Uterus (tissue), 2 donors: ENCODE measurements around the gene CRYBG2.

ENCODE experiments used
- CTCF ChIP-seq, 4 experiments: fragments of 200-600 bp in 2 of 4; fragments of 450-650 bp in 2 of 4; sonication (generic) in 2 of 4; IDR thresholded peaks; one replicate each; pipeline ENCODE4 v1.5.1; 2016 to 2019; ENCODE audit warnings: antibody characterized with exemption in 4 of 4, mild to moderate bottlenecking in 2 of 4, moderate library complexity in 1 of 4
- POLR2A ChIP-seq, 2 donors: fragments of 450-650 bp; IDR thresholded peaks; one replicate each; pipeline ENCODE4 v1.6.1; 2016; ENCODE audit warnings: antibody characterized with exemption in 2 of 2, mild to moderate bottlenecking in 1 of 2, moderate library complexity in 1 of 2

GRCh38 chr1:26362331-26362730, 8.4 kb upstream of the CRYBG2 start:
- TF ChIP-seq POLR2A (IDR thresholded peaks at IDR 0.05), result no peak
- TF ChIP-seq CTCF (IDR thresholded peaks at IDR 0.05), result no peak
